ENCODE data around the gene ARHGAP18.
A peak's percentile ranks its signal among the peaks of the same experiment; 100 is the strongest.
"Not testable (repeated sequence)": the region's sequence is repeated elsewhere in the genome, so short reads cannot be mapped to it uniquely, and the experiment has no call there.

The ARHGAP18 gene

DNA sequence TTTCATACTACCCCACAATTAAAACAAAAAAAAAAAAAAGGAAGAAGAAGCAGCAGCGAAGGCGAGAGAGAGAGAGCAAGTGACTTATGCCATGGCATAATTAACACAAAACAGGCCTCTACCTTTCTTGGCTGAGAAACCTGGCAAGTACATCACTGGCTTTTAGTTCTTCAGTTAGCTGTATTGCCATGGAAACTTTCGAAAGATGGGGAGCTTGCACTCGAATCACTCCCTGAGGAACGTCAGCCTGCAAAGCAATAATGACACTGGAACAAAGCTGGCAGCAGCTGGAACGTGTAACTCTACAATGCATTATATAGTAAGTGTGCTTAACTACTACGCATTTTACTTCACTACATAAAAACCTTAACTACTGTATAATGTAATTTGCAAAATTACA is 126.1 kb downstream of the ARHGAP18 start:
- no peak for DNase-seq (ENCODE audit: low spot score)

DNA sequence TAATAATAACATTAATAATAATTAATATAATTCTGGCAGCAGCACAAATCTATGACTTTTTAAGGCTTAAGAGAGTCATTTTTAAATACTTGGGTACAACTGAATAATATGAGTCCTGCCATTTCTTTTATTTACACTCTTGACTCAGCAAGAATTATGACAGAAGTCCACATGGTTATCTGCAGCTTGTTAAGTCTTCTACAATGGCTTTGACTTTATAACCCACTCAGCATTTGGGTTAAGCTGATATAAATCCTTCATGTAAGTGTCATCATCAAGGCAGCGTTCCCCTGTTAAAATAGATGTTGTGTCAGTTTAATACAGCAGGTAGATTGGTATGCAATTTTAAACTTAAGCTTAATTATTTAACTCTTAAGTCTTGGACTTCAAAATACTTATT is 131.7 kb downstream of the ARHGAP18 start:
- DNase-seq (ENCODE audit: low spot score) = no peak

DNA sequence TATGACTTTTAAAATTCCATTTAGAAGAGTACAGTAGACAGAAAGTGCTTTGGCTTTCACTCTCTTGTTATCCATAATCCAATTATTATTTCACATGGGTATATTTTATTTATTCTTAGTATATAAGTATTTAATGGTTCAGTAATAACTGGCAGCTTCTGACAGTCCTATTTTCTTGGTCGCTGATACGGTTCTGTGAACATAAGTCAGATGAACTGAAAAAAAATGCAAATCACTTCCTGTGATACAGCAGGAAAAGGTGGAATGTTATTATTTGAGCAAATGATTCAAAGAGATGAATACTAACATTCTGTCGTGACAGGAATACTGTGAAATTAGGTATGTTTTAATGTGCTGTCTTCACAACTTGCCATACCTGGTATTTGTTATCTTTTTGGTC is 132.3 kb downstream of the ARHGAP18 start:
- no peak for DNase-seq (ENCODE audit: low spot score)

DNA sequence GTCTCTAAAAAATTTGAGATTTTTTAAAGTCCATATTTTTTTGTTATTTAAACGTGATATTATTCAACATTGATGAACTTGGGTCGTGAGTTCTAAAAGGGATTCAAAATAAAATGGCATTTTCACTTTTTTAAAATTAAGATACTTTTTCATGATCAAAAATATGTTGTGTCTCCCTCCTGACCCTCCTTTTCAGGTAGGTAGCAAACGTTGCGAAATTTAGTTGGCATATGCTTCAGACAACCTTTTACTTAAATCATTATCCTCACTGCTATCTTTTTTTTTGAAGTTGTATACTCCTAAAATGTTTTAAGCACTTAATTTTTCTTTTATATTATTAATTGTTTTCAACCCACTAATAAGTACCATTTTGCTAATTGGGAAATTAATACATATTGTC is 133.5 kb downstream of the ARHGAP18 start:
- no peak for DNase-seq (ENCODE audit: low spot score)

DNA sequence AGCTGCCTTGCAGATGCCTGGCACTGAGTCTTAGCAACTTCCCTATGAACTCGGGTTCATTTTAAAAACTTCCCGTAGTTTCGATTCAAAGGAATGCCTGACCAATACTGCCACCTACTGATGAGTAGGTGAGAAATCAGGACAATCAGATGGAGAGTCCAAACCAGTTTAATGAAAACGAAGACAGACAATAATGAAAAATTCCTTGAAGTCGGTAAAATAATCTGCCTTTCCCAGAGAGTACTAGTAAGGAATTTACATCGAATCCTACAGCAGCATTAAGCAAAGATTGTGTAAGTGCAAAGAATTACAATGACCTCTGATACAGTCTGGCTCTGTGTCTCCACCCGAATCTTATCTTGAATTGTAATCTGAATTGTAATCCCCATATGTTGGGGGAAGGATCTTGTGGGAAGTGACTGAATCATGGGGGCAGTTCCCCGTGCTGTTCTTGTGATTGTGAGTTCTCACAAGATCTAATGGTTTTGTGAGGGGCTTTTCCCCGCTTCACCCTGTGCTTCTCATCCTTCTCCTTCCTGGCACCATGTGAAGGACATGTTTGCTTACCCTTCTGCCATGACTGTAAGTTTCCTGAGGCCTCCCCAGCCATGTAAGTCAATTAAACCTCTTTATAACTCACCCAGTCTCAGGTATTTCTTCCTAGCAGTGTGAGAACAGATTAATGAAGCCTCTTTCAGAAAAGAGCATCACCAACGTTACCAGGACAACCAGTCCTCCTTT is 134.4 kb downstream of the ARHGAP18 start:
- DNase-seq (ENCODE audit: low spot score) = peak; percentile 24

DNA sequence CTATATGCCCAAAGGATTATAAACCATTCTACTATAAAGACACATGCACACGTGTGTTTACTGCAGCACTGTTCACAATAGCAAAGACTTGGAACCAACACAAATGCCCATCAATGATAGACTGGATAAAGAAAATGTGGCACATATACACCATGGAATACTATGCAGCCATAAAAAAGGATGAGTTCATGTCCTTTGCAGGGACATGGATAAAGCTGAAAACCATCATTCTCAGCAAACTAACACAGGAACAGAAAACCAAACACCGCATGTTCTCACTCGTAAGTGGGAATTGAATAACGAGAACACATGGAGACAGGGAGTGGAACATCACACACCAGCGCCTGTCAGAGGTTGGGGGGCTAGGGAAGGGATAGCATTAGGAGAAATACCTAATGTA is 135.4 kb downstream of the ARHGAP18 start:
- not testable (repeated sequence) for DNase-seq (ENCODE audit: low spot score)

DNA sequence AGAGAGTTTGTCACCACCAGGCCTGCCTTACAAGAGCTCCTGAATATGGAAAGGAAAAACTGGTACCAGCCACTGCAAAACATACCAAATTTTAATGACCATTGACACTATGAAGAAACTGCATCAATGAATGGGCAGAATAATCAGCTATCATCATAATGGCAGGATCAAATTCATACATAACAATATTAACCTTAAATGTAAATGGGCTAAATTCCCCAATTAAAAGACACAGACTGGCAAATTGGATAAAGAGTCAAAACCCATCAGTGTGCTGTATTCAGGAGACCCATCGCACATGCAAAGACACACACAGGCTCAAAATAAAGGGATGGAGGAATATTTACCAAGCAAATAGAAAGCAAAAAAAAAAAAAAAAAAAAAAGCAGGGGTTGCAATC is 139.0 kb downstream of the ARHGAP18 start:
- not testable (repeated sequence) for DNase-seq (ENCODE audit: low spot score)

DNA sequence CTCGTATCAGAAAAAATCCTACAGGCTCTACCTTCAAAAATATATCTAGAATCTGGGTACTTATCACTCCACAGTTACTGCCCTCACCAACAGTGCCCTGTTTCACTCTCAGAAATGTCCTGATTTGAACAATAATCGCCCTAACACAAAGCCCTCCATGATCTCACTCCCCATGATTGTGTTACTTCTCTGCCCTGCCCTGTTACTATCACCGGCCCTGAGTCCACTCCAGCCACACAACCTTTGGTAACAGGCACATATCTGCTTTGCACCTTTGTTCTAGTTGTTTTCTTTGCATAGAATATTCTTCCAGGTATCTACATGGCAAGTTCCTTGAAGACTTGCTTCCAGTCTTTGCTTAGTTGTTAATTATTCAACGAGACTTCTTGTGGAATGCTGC is 142.0 kb downstream of the ARHGAP18 start:
- no peak for DNase-seq (ENCODE audit: low spot score)

DNA sequence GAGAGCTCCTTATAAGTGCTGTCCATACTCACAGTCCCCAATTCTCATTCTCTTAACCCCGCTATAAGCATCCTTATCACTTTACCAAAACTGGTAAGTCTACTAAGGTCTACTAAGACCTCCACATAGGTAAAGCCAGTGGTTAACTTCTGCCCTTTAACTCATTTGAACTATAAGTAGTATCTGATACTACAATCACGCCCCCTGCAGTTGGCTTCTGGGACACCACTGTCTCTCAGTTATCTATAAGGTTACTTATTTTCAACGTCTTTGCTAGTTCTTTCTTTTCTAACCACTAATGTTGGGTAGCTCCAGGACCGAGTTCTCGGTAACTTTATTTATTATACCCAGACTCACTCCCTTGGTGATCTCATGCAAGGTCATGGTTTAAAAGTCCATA is 142.6 kb downstream of the ARHGAP18 start:
- DNase-seq (ENCODE audit: low spot score) = no peak

DNA sequence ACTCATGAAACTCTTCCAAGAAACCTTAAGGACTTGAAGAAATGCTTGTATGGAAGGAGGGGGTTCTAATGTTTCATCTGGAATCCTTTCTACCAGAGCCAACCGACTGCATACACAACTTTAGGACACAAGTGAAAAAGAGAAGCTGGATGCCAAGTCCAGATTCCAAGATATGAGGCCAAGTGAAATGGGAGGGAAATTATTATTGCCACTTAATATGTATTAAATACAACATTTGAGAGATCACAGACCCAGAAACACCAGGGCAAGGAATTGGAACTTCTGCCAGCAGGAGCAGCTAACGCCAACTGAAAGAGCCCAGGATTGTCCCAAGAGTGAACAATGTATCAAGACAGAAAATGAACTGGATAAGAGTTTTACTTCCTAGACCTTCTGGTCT is 144.2 kb downstream of the ARHGAP18 start:
- no peak for DNase-seq (ENCODE audit: low spot score)

DNA sequence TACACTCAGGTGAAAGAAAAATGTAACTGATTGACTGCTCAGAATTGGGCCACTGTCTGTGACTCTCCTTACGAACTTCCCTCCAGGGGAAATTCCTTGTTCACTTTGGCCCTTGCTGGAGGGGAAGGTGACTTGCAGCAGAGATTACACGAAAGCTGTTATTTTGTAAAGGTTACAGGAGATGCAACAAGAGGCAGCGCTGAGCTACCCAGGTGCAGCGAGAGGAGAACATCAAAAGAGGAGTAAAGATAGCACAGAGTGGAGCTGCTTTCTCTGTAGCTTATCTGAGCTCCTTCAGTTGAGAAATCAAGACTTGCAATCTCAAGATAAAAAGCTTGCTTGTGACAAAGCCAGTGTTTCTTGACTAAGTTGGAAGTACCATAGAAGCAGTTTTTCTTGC is 144.6 kb downstream of the ARHGAP18 start:
- no peak for DNase-seq (ENCODE audit: low spot score)

DNA sequence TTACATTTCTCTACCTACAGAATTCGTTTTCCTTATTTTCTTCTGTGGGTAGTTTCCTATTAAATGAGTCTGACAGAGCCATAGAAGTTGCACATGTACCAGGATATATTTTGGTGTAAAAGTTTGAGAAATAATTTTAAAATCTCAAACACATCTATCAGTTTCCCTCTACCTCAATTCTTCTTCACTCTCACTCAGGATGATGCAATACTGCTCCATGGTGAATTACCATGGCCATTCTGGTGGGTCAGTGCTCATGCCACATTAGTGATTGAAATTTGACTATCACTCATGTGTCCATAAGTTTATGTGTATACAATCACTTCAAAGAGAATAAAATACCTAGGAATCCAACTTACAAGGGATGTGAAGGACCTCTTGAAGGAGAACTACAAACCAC is 151.7 kb downstream of the ARHGAP18 start:
- no peak for DNase-seq (ENCODE audit: low spot score)

DNA sequence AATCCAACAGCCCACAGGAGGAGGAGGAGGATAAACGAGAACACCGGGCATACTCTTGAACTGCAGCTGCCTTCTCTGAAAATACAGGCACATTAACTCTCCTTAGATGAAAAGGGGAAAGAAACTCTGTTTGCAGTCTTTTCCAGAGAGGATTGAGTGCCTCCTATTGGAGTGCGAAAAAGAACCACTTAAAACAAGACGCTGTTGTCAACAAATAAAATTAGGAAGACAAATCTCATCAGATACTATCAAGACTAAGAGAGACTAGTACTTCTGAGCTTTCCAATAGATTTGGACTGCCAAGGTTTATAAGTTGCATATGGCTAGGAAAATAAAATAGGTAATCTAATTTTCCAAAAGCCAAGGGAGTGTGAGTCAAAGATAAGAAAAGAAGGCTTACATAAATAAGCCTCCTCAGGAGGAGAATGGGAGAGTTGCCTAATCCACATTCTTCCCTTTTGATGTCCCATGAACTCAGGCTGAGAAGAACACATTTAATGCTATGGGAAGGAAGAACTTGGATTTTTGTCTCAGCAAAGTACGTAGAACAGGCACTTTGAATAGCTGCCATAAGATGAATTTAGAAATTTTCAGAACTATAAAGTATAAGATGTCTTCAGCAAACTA is 154.7 kb downstream of the ARHGAP18 start:
- no peak for DNase-seq (ENCODE audit: low spot score)

DNA sequence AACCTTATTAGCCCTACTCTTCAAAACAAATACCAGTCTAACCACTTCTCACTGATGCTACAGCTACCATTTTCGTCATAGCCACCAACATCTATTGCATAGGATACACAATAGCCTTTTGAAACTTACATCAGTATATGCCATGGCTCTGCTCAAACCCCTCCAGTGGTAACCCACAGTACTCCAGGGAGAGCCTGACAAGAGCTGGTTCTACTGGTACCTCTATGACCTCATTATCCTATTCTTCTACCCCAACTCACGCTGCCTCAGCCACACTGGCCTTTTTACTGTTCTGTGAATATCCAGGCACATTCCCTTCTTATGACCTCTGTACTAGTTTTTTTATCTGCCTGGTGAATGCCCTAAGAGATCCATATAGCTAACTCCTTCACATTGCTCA is 157.6 kb downstream of the ARHGAP18 start:
- no peak for DNase-seq (ENCODE audit: low spot score)

DNA sequence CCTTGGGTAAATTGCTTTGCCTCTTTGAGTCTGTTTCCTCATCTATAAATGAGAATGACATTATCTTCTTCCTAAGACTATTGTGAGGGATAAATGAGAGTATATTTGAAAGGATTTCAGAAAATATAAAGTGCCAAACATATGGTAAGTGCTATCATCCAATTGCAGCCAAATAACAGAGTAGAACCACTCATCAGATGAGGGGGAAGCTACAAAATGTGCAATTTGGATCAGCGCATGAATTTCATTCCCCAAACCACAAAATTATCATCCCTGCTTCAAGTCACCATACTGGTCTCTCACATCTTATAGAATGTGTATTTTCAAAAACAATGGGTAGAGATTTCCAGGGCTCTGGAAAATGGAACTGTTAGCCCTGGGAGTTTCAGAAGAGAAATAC is 158.5 kb downstream of the ARHGAP18 start:
- DNase-seq (ENCODE audit: low spot score) = no peak

DNA sequence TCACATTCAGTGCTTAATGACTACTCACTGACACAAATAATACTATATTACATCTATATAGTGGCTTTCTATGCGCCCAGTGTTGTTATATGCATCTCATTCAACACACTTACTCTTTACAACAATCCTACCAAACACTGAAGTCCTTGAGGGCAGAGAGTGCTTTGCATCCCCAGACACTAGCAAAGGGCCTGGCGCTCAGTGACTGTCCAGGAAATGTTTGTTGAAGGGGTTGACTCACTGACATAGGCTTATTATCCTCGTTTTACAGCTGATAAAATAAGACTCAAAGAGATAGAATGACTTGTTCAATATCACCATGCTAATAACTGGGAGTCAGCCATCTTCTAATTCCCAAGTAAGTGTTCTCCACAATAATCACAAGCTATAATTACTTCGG is 163.3 kb downstream of the ARHGAP18 start:
- DNase-seq (ENCODE audit: low spot score) = no peak

DNA sequence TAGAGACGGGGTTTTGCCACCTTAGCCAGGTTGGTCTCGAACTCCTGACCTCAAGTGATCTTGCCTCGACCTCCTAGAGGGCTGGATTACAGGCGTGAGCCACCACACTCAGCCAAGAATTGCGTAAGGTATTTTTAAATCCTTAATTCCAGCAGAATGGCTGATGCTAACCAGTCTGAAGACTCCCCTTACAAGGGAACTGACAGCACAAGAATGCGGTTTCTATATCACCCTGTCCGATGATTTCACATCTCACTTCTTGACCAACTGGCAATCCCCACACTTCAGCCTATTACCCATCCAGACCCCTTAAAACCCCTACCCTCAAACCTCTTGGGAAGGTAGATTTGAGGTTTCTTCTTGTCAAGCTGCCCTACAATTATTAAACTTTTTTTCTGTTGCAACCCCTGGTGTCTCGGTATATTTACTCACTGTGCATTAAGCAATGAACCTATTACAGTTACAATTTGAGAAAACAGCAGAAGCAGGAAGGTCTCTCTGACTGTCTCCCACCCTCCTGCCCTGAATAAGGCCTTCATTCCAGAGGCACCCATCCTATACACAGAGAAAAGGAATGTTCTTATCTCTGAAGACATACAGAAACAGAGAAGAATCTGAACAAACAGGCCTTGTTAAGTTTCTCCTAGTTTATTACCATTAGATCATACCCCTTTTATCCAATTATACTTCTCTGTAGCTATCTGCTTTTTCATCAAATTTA is 164.9 kb downstream of the ARHGAP18 start:
- no peak for DNase-seq (ENCODE audit: low spot score)

DNA sequence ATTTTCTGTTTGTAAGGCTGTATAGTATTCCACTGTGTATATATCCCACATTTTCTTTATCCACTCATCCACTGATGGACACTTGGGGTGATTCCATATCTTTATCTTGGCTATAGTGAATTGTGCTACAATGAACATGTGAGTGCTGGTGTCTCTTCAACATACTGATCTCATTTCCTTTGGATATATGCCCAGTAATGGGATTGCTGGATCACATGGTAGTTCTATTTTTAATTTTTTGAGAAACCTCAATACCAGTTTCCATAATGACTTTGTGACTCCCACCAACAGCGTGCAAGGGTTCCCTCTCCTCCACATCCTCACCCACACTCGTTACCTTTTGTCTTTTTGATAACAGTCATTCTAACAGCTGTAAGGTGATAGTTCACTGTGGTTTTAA is 166.0 kb downstream of the ARHGAP18 start:
- DNase-seq (ENCODE audit: low spot score) = no peak

DNA sequence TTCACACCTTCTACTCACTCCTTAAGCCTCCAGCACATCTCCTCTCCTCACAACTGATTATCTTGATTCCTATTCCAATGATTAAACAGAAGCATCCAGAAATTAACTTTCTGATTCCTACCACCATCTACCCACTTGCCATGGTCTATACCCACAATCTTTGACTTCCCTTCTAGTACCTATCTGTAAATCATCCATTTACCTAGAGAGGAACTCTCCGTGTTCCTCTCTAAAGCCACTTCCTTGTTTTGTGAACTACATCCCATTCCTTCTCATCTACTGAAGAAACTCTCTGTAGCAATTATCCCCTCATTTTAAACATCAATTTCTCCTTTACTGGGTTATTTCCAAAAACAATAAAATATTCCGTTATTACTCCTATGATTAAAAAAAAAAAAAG is 167.3 kb downstream of the ARHGAP18 start:
- DNase-seq (ENCODE audit: low spot score) = no peak

DNA sequence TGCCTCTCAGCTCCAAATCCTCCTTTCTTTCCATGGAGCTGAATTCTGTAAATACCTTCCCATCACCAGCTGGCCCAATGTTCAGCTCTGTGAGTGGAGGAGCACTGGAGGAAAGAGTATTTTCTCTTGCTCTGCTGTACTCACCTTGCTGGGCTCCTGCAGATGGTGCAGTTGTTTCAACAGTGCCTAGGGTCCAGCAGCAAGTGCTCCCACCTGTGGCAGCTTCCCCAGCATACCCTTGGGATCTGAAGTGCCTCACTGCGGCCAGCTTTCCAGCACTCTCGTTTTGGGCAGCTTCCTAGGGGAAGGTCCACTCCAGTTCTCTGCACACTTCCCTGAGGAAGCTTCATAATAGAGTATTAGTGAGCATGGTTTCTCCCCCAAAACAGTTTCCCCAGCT is 170.9 kb downstream of the ARHGAP18 start:
- DNase-seq (ENCODE audit: low spot score) = no peak

DNA sequence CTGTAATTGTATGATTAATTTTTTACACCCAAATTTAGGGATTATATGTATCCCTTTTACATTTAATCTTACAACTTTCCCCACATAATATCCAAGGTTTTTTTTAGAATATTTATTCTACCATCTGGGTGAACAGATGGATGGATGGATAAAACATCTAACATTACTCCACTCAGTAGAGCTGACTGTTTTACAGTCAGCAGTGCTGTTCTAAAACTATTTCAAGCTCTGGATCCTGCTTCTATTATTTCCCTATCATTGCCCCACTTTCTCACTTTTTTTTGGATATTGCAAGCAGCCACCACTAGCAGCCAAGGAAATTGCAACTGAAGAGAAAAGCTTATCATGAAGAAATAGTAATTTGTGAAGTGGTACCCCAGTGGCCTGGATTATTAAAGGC is 173.7 kb downstream of the ARHGAP18 start:
- DNase-seq (ENCODE audit: low spot score) = no peak

DNA sequence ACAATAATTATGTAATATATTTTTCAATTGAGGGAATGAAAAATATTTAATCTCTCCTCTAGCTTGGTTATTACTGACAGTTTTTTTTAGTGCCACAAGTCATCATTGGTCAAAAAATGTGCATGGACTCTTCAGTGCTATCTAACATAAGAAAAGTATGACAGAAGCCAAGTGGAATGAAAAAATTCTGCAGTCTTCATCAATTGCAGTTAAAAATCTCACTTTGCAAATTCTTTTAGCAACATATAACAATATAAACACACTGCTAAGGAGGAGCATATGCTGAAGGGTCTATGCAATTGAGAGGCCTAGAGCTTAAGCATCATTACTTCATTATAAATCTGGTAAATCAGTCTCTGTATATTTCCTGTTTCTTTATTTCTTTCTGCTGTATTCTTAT is 175.1 kb downstream of the ARHGAP18 start:
- no peak for DNase-seq (ENCODE audit: low spot score)
